GM18520 (cell line): ENCODE measurements around the gene PCBP3.

Source experiments
- ATAC-seq: cut with Tn5 transposase; IDR thresholded peaks from one replicate; pipeline ENCODE4 v1.9.1; 2021; ENCODE audit not compliant: unreplicated experiment

The PCBP3 gene

GRCh38 chr21:45747802-45748445 lies 104.4 kb downstream of the PCBP3 start:
- ATAC-seq, result no peak

GRCh38 chr21:45748593-45748992 lies 105.1 kb downstream of the PCBP3 start:
- ATAC-seq, result no peak

- no peak for ATAC-seq
Observed at GRCh38 chr21:45749974-45750373, 106.4 kb downstream of the PCBP3 start.

- ATAC-seq, result no peak
Observed at GRCh38 chr21:45750936-45751335, 107.4 kb downstream of the PCBP3 start.

- no peak for ATAC-seq
Observed at GRCh38 chr21:45753445-45753844, 109.9 kb downstream of the PCBP3 start.

- no peak for ATAC-seq
Observed at GRCh38 chr21:45756029-45756428, 112.5 kb downstream of the PCBP3 start.

- no peak for ATAC-seq
Observed at GRCh38 chr21:45756669-45757068, 113.1 kb downstream of the PCBP3 start.

- no peak for ATAC-seq
Observed at GRCh38 chr21:45761704-45762103, 118.2 kb downstream of the PCBP3 start.

GRCh38 chr21:45763074-45763473 lies 119.5 kb downstream of the PCBP3 start:
- ATAC-seq, result no peak

GRCh38 chr21:45763506-45763905 lies 120.0 kb downstream of the PCBP3 start:
- no peak for ATAC-seq

GRCh38 chr21:45764792-45765191 lies 121.3 kb downstream of the PCBP3 start:
- no peak for ATAC-seq

GRCh38 chr21:45765375-45765774 lies 121.8 kb downstream of the PCBP3 start:
- ATAC-seq, result no peak

- ATAC-seq, result no peak
Observed at GRCh38 chr21:45766055-45766454, 122.5 kb downstream of the PCBP3 start.

GRCh38 chr21:45766501-45766900 lies 123.0 kb downstream of the PCBP3 start:
- no peak for ATAC-seq

- no peak for ATAC-seq
Observed at GRCh38 chr21:45767071-45768006, 123.8 kb downstream of the PCBP3 start.

- no peak for ATAC-seq
Observed at GRCh38 chr21:45768011-45768739, 124.7 kb downstream of the PCBP3 start.

- no peak for ATAC-seq
Observed at GRCh38 chr21:45768740-45769048, 125.2 kb downstream of the PCBP3 start.

GRCh38 chr21:45769294-45769693 lies 125.8 kb downstream of the PCBP3 start:
- ATAC-seq, result no peak

GRCh38 chr21:45769896-45770295 lies 126.4 kb downstream of the PCBP3 start:
- no peak for ATAC-seq

GRCh38 chr21:45772180-45772579 lies 128.7 kb downstream of the PCBP3 start:
- ATAC-seq, result no peak

- no peak for ATAC-seq
Observed at GRCh38 chr21:45774291-45774690, 130.8 kb downstream of the PCBP3 start.

- no peak for ATAC-seq
Observed at GRCh38 chr21:45776971-45777370, 133.4 kb downstream of the PCBP3 start.
